IPS-NIHi11 (cell line): ENCODE data around the gene PTPN7.
"Not testable (repeated sequence)": the region's sequence is repeated elsewhere in the genome, so short reads cannot be mapped to it uniquely, and the experiment has no call there.

Source experiments
- DNase-seq: peaks from one replicate; pipeline ENCODE4 v3.0.0; 2012; ENCODE audit warnings: mixed read lengths, low spot score

PTPN7 gene

DNA sequence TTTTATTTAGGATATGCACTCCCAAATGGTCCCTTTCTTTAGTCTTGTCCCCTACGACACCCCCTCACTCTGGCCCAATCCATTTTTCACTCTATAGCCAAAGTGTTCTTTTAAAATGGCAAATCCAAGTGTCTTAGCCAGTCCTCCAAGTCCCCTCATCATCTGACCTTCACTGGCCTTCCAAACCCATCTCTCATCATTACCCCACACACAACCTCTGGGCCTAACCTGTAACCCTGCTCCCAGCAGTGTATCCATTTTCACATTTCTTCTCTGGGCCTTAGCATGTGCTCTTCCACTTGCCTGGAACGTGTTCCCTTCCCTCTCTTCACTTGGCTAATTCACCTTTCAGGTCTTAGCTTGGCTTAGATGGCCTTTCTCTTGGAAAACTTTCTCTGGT, 9.4 kb downstream of the PTPN7 start:
- no peak for DNase-seq

DNA sequence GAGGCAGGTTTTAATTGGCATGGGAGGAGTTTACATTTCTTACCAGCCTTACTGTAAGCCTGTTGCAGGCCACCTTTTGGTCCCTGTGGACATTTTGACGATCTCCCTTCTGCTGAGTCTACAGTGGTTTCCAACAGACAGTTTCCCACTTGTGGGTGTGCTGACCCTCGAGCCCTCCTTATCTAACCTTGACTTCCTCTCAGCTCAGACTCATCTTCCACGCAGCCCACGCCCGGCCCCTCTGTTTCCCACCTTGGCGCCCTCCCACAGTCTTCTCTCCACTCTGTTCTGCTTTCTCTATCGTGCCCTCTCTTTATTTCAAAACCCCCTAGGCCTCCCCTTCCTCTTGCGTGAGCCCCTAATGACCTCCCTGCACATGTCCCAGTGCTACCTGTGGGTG, 9.8 kb downstream of the PTPN7 start:
- DNase-seq = no peak

- DNase-seq = no peak
Observed at GRCh38 chr1:202150187-202150586, 10.2 kb downstream of the PTPN7 start.

GRCh38 chr1:202149566-202149965, 10.8 kb downstream of the PTPN7 start:
- DNase-seq = no peak

GRCh38 chr1:202148391-202148790, 12.0 kb downstream of the PTPN7 start:
- DNase-seq = no peak

DNA sequence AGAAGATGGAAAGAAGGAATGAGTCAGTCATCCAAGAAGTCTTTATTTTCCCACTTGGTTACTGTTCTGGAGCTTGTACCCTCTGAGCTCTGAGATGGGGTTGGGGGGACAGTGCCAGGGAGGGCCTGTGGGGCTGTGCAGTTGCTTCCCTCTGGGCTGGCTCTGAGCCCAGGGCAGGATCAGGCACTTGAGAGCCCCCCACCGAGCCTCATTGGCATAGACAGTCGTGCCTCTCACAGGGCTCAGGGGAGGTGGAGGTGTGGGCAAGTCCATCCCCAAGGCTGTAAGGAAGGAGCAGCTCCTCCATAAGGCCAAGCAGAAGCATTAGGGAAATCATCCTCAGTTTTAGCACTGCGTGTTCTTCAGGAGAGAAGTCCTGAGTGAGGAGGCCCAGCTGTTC, 13.4 kb downstream of the PTPN7 start:
- DNase-seq = no peak

DNA sequence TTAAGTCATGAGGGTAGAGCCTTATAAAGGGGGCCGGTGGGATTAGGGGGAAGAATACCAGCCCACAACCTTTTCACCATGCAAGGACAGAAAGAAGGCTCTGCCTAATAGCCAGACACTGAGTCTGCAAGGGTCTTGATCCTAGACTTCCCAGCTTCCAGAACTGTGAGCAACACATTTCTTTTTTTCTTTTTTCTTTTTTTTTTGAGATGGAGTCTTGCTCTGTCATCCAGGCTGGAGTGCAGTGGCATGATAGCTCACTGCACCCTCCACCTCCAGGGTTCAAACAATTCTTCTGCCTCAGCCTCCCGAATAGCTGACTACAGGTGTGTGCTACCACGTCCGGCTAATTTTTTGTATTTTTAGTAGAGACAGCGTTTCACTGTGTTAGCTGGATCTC, 14.1 kb downstream of the PTPN7 start:
- DNase-seq = no peak

GRCh38 chr1:202145744-202146140, 14.7 kb downstream of the PTPN7 start:
- not testable (repeated sequence) for DNase-seq

- no peak for DNase-seq
Observed at GRCh38 chr1:202145068-202145743, 15.2 kb downstream of the PTPN7 start.

DNA sequence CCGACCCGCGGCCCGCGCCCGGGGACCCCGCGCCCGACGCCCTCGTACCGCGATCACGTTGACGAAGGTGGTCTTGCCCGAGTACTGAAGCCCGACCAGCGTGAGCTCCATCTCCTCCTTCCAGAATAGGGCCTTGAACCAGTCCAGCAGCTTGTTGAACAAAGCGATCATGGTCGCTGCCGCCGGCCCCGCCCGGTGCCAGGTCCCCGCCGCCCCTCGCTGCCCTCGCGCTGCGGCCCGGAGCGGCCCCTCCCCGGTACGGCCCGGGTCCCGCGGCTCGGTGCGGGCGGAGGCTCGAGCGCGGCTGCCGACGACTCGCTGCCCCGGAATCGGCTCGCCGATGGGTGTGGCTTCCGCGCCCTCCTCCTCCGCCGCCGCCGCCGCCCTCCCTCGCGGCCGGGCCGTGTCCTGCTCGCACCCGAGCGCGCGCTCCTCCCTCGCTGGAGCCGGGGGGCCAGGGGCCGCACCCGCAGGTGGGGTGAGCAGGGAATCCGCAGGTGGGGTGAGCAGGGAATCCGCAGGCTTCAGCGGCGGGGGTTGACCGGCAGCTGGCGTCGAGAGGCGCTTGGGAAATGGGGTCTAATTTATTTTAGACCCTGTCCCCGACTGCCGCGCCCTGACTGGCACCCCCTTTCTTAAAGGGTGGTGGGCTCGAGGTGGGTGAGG, 15.9 kb downstream of the PTPN7 start, which contains the start of gene ARL8A:
Gene ARL8A, minus strand, starts transcription at position 336 of the 666 bp plus-strand sequence. Its CDS starts 165 bp downstream, at position 171.
- peak; percentile 89 for DNase-seq

DNA sequence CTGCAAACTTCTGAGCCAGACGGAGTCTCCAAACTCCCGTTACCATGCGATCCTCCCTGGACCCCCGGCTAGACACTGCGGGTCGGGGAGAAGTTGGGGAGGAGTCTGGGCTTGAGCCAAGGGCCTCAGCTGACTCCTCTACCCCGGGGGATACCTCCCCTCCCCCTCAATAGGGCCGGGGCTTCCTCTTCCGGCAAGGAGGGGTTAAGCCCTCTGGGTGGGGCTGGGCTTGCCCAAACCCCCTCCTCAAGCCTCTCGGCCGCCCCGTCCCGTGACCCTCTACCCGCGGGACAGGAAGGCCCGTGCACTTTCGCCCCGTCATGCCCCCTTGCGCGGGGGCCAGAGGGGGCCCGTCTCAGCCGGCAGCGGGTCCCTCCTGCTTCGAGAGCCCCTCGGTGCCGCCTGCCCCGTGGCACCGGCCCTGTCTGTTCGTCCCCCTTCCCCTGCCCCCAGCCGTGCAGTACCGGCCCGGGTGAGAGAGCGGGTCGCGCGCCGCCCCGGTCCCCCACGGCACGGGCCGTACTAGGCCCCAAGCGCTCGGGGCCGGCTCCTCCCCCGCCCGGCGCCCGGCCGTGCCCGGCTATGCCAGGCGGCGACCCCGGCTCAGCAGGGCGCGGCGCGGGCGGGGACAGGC, 16.5 kb downstream of the PTPN7 start:
- DNase-seq = peak; percentile 83

- DNase-seq = peak; percentile 29
Observed at GRCh38 chr1:202143011-202143767, 17.2 kb downstream of the PTPN7 start.

GRCh38 chr1:202141468-202141867, 18.9 kb downstream of the PTPN7 start:
- not testable (repeated sequence) for DNase-seq

- no peak for DNase-seq
Observed at GRCh38 chr1:202140833-202141232, 19.6 kb downstream of the PTPN7 start.

DNA sequence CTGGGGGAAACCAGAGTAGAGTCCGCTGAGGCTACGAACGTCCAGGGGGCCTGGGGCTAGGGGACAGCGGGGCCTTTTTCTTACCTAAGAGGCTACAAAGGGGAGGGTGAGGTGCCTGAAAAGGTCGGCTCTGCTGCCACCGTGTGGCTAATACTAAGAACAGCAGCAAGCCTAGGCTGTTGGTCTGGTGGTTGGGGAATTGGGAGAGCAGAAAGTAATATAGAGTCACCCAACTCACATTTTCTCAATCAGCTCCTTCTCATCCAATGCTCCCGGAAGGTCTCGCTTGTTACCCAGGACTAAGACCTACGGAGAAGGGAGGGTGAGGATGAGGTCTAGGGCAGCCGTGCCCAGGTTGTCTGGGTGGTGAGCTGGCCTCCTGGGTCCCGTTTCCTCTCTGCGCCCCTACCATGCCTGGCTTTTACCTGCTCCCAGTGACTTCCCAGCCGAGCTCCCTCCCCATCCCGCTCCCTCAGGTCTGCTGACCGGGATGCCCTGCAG, 25.1 kb downstream of the PTPN7 start:
- peak; percentile 93 for DNase-seq

- no peak for DNase-seq
Observed at GRCh38 chr1:202134645-202135172, 25.7 kb downstream of the PTPN7 start.

GRCh38 chr1:202133989-202134388, 26.4 kb downstream of the PTPN7 start:
- no peak for DNase-seq

DNA sequence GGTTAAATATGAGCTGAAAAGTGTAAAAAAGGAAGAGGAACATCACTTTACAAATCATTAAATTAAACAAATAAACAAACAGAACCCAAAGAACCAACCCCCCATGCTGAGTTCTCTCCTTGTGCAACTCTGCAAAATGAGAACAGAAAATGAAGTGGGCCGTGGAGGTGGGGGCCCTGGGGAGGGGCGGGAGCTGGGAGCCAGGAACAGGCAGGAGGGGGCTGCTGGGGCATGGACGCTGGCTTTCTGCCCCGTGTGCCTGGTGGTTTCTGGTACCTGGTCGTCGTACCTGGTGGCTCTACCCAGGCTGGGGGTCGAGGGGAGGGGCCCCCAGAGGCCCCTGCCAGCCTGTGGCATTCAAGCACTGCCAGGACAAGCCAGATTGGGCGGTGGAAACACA, 26.9 kb downstream of the PTPN7 start:
- DNase-seq = no peak

GRCh38 chr1:202133001-202133400, 27.4 kb downstream of the PTPN7 start:
- no peak for DNase-seq

DNA sequence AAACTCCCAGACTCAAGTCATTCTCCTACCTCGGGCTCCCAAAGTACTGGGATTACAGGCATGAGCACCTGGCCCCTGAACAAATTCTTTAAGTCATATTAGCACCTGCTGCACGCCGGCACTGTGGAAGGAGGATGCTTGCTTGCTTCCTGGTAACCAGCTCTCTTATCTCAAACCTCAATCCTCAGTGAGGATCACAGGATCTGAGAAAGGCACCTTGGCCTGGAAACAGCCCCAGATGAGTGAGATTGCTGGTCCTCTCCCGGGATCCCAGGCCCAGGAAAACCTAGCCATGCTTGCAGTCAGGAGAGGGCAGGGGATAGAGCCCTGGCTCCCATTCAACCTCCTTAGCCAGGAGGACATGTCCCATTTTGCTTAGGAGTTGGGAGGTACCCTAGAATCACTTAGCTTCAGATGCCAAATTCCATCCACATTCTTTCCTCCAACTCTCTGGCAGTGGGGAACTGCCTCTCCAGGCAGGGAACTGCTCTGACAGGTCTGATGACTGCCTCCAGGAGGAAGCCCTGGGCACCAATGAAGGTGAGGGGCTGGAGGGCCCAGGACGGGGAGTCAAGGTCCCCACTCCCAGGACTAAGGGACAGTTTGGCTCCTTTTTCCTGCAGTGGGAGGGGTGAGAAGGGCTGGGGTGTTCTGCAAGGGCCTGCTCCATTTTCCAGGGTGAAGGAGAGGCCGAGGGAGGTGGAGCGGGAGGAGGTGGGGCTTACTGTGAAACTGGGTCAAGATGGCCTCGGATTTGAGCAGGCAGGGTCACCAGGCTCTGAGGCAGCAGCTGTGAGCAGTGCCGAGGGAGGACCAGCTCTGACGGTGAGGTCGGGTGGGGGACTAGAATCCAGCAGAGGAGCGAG, 28.2 kb downstream of the PTPN7 start:
- peak; percentile 42 for DNase-seq
